Caco-2 (cell line): ENCODE results near the gene LRRC19. TPM values are rescaled to one million over a fixed set of nuclear protein-coding genes. Genes with fewer than 3 reads are reported as not detected.

Experiments used
- Bru-seq: library from RNA; stranded (reverse); fragments of 400-500 nt; gene quantifications from one replicate; lab custom pipeline; 2021; lab: Mats Ljungman, UMichigan
- BruChase-seq, 2 experiments: library from RNA; stranded (reverse); fragments of 400-500 nt; gene quantifications; one replicate each; lab custom pipeline; 2021; lab: Mats Ljungman, UMichigan
- BruUV-seq: library from RNA; stranded (reverse); fragments of 400-500 nt; replicated peaks from 2 replicates; lab custom pipeline; 2021; lab: Mats Ljungman, UMichigan
- CTCF ChIA-PET: fragments of 300-600 bp; sonication (Branson Sonifier 250); formaldehyde crosslinking; loops from one replicate; lab custom pipeline; 2022; ENCODE audit warnings: antibody characterized with exemption; lab: Charles Lee
- POLR2A ChIA-PET: fragments of 300-600 bp; sonication (Branson Sonifier 250); formaldehyde crosslinking; loops from one replicate; lab custom pipeline; 2022; ENCODE audit warnings: antibody characterized with exemption; lab: Charles Lee
- DNase-seq, 2 experiments: peaks; one replicate each; pipeline versions ENCODE4 v3.0.0 to v3.0.0-alpha.2; 2020 to 2022
- H3K27me3 ChIP-seq: replicated peaks from 2 replicates; pipeline ENCODE4 v1.6.0; 2011; ENCODE audit warnings: low read length; ENCODE audit not compliant: control insufficient read depth, insufficient read depth
- H3K36me3 ChIP-seq: 2 replicates; pipeline ENCODE4 v1.5.1; 2011; ENCODE audit warnings: low read length; ENCODE audit not compliant: control insufficient read depth, insufficient read depth
- H3K4me1 ChIP-seq: fragments of 250-450 bp; sonication (Bioruptor Pico); 2 replicates; pipeline ENCODE4 v1.5.1; 2020; ENCODE audit warnings: mild to moderate bottlenecking
- H3K4me3 ChIP-seq: 2 replicates; pipeline ENCODE4 v1.5.1; 2011; ENCODE audit warnings: low read depth, mild to moderate bottlenecking, control low read depth, low read length
- H3K9me3 ChIP-seq: fragments of 250-450 bp; sonication (Bioruptor Pico); 2 replicates; pipeline ENCODE4 v1.5.1; 2020; ENCODE audit warnings: mild to moderate bottlenecking, moderate library complexity
- H3K27ac Mint-ChIP-seq: one replicate; pipeline ENCODE4 v1.8.0; 2022; ENCODE audit warnings: mixed read lengths; ENCODE audit not compliant: unreplicated experiment
- H3K27me3 Mint-ChIP-seq: one replicate; pipeline ENCODE4 v1.8.0; 2022; ENCODE audit warnings: mixed read lengths; ENCODE audit not compliant: insufficient read depth, unreplicated experiment
- H3K36me3 Mint-ChIP-seq: one replicate; pipeline ENCODE4 v1.8.0; 2022; ENCODE audit warnings: mild to moderate bottlenecking, mixed read lengths; ENCODE audit not compliant: insufficient read depth, unreplicated experiment
- H3K4me1 Mint-ChIP-seq: one replicate; pipeline ENCODE4 v1.8.0; 2022; ENCODE audit warnings: low read depth, mixed read lengths; ENCODE audit not compliant: unreplicated experiment
- H3K4me3 Mint-ChIP-seq: one replicate; pipeline ENCODE4 v1.8.0; 2022; ENCODE audit warnings: mild to moderate bottlenecking, moderate library complexity, mixed read lengths; ENCODE audit not compliant: unreplicated experiment
- H3K9me3 Mint-ChIP-seq: one replicate; pipeline ENCODE4 v1.8.0; 2022; ENCODE audit warnings: mixed read lengths; ENCODE audit not compliant: unreplicated experiment
- CTCF ChIP-seq, 2 experiments: fragments of 200-600 bp in 1 of 2; IDR thresholded peaks; 1 replicate in 1 of 2; 2 replicates in 1 of 2; pipeline versions ENCODE4 v1.5.1 to v1.8.0; 2011 to 2022; ENCODE audit warnings: antibody characterized with exemption in 1 of 2, control low read depth in 1 of 2, inconsistent platforms in 1 of 2, low read depth in 1 of 2, low read length in 1 of 2, mild to moderate bottlenecking in 1 of 2, moderate library complexity in 1 of 2; ENCODE audit not compliant: insufficient read depth in 1 of 2, severe bottlenecking in 1 of 2, unreplicated experiment in 1 of 2
- intact Hi-C: fragments of 100-400 bp; cut with micrococcal nuclease; formaldehyde crosslinking; loops from one replicate; pipeline ENCODE4 v1.10.0; 2022; ENCODE audit not compliant: unreplicated experiment
- long read RNA-seq: library from polyadenylated mRNA; stranded (forward); transcript quantifications from one replicate; pipeline ENCODE4 v2.0.0, GENCODE V29; 2022
- total RNA-seq: library from RNA; stranded (reverse); gene quantifications from 2 replicates; pipeline ENCODE4 v1.2.3, GENCODE V29; 2022

LRRC19 gene, protein sequence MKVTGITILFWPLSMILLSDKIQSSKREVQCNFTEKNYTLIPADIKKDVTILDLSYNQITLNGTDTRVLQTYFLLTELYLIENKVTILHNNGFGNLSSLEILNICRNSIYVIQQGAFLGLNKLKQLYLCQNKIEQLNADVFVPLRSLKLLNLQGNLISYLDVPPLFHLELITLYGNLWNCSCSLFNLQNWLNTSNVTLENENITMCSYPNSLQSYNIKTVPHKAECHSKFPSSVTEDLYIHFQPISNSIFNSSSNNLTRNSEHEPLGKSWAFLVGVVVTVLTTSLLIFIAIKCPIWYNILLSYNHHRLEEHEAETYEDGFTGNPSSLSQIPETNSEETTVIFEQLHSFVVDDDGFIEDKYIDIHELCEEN
- not detected in 2 replicates for total RNA-seq
- percentile 19 among the genes with signal in this experiment for Bru-seq, nascent RNA
- BruChase-seq, experiment 1, labeled RNA remaining after a 2-hour chase, result percentile 20 among the genes with signal in this experiment
- percentile 23 among the genes with signal in this experiment for BruChase-seq, experiment 2, labeled RNA remaining after a 6-hour chase
- long read RNA-seq, partial matches to known transcripts, result 0 of 1 reads
- long read RNA-seq, other reads (novel, unspliced or antisense), result 1 of 1 reads

- BruUV-seq, result no TSS peak
- no peak for TF ChIP-seq CTCF (IDR thresholded peaks at IDR 0.05; ENCODE audit: insufficient read depth in 1 of 2, low read depth in 1 of 2, low read length in 1 of 2, severe bottlenecking in 1 of 2, unreplicated experiment in 1 of 2)
- DNase-seq, result no peak
- Histone ChIP-seq H3K27me3 (no peaks in the 10 kb centered on the region), H3K9me3 (no peaks in the 10 kb centered on the region), H3K36me3 (no peaks in the 10 kb centered on the region), H3K4me1 (no peaks in the 10 kb centered on the region), H3K4me3 (no peak within 1 kb of the TSS)
- no peak within 1 kb of the TSS for H3K4me3 Mint-ChIP-seq
- H3K4me1 Mint-ChIP-seq, result no peaks in the 10 kb centered on the region
- H3K27ac Mint-ChIP-seq, result no peak within 1 kb of the TSS
- ChIA-PET CTCF (no interaction called here), POLR2A (no interaction called here)
- H3K27me3 Mint-ChIP-seq, result no peaks in the 10 kb centered on the region
- H3K9me3 Mint-ChIP-seq, result no peaks in the 10 kb centered on the region
- intact Hi-C loops, result no loop called here
- H3K36me3 Mint-ChIP-seq, result no peaks in the 10 kb centered on the region
Measured at GRCh38 chr9:27005491-27005890, at the start of gene LRRC19. Gene LRRC19 (minus strand): TSS chr9:27005672. CDS start chr9:26999694, 5,978 bp downstream.

DNA sequence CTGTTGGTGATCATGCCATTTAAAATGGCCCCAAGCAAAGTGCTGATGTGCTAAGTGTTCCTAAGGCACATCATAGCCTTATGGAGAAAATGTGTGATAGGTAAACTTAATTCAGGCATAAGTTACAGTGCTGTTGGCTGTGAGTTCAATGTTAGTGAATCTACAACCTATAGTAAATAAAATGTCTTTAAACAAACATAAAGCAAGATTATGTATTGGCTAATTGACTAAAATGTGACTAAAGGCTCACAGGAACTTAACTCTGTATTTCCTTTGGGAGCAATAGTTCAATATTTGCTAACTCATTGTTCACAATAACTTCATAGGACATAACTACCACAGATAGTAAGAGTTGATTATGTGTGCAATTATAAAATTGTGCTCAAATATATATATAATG is 49.4 kb upstream of the LRRC19 start:
- H3K27ac Mint-ChIP-seq, result no peak overlapping the region
- H3K4me1 Mint-ChIP-seq, result no peaks in the 10 kb centered on the region
- ChIA-PET POLR2A (no interaction called here), CTCF (no interaction called here)
- Histone ChIP-seq H3K9me3 (no peaks in the 10 kb centered on the region), H3K36me3 (no peaks in the 10 kb centered on the region), H3K4me3 (no peak overlapping the region), H3K27me3 (no peaks in the 10 kb centered on the region), H3K4me1 (no peaks in the 10 kb centered on the region)
- no peak for TF ChIP-seq CTCF (IDR thresholded peaks at IDR 0.05; ENCODE audit: insufficient read depth in 1 of 2, low read depth in 1 of 2, low read length in 1 of 2, severe bottlenecking in 1 of 2, unreplicated experiment in 1 of 2)
- intact Hi-C loops, result no loop called here
- no TSS peak for BruUV-seq
- no peak for DNase-seq
- no peaks in the 10 kb centered on the region for H3K9me3 Mint-ChIP-seq
- H3K27me3 Mint-ChIP-seq, result no peaks in the 10 kb centered on the region
- H3K4me3 Mint-ChIP-seq, result no peak overlapping the region
- no peaks in the 10 kb centered on the region for H3K36me3 Mint-ChIP-seq

DNA sequence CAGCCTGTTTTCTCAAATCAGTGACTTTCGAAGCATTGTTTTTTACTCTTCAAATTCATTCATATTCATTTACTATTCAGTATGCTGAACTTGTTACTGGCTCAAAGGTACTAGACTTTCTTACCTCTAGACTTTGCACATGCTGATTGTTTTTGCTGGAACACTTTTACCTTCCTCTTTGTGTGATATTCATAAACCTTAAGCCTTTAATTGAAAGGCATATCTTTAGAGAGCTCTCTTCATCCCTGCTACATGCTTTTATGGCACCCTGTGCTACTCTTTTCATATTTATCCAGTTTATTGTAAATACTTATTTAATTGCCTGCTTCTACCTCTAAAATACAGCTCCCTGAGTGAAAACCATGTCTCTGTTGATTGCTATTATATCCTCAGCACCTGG is 48.7 kb upstream of the LRRC19 start:
- Mint-ChIP-seq H3K36me3 (no peaks in the 10 kb centered on the region), H3K9me3 (no peaks in the 10 kb centered on the region), H3K27ac (no peak overlapping the region), H3K27me3 (no peaks in the 10 kb centered on the region), H3K4me1 (no peaks in the 10 kb centered on the region), H3K4me3 (no peak overlapping the region)
- DNase-seq, result no peak
- Histone ChIP-seq H3K36me3 (no peaks in the 10 kb centered on the region), H3K27me3 (no peaks in the 10 kb centered on the region), H3K4me3 (no peak overlapping the region), H3K4me1 (no peaks in the 10 kb centered on the region), H3K9me3 (no peaks in the 10 kb centered on the region)
- BruUV-seq, result no TSS peak
- intact Hi-C loops, result no loop called here
- CTCF ChIA-PET, result no interaction called here
- no peak for TF ChIP-seq CTCF (IDR thresholded peaks at IDR 0.05; ENCODE audit: insufficient read depth in 1 of 2, low read depth in 1 of 2, low read length in 1 of 2, severe bottlenecking in 1 of 2, unreplicated experiment in 1 of 2)
- POLR2A ChIA-PET, result no interaction called here
